ENCODE results near the gene POLR2F.

POLR2F gene

GRCh38 chr22:37968452-37969251 lies 15.2 kb downstream of the POLR2F start:
- no peak overlapping the region for H3K27ac ChIP-seq (ENCODE audit: low read depth, low read length)
- TF ChIP-seq, protein P1, sequence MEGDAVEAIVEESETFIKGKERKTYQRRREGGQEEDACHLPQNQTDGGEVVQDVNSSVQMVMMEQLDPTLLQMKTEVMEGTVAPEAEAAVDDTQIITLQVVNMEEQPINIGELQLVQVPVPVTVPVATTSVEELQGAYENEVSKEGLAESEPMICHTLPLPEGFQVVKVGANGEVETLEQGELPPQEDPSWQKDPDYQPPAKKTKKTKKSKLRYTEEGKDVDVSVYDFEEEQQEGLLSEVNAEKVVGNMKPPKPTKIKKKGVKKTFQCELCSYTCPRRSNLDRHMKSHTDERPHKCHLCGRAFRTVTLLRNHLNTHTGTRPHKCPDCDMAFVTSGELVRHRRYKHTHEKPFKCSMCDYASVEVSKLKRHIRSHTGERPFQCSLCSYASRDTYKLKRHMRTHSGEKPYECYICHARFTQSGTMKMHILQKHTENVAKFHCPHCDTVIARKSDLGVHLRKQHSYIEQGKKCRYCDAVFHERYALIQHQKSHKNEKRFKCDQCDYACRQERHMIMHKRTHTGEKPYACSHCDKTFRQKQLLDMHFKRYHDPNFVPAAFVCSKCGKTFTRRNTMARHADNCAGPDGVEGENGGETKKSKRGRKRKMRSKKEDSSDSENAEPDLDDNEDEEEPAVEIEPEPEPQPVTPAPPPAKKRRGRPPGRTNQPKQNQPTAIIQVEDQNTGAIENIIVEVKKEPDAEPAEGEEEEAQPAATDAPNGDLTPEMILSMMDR (IDR thresholded peaks at IDR 0.05; ENCODE audit: low read depth, low read length, poor library complexity, severe bottlenecking) = no peak
- no peak for TF ChIP-seq EZH2phosphoT487 (IDR thresholded peaks at IDR 0.05; ENCODE audit: borderline replicate concordance, low read length)

GRCh38 chr22:37970864-37971263 lies 17.4 kb downstream of the POLR2F start:
- Histone ChIP-seq H3F3A (ENCODE audit: control insufficient read depth, insufficient read depth) (no peaks in the 10 kb centered on the region), H4K20me1 (ENCODE audit: control insufficient read depth, insufficient read depth, low read depth, low read length) (no peaks in the 10 kb centered on the region), H3K27me3 (ENCODE audit: control insufficient read depth, low read length) (no peaks in the 10 kb centered on the region), H3K36me3 (ENCODE audit: control insufficient read depth, low read length) (peaks cover 37% of the 10 kb centered on the region), H3K9me3 (ENCODE audit: control insufficient read depth, insufficient read depth, low read length) (no peaks in the 10 kb centered on the region), H3K4me2 (ENCODE audit: low read length) (no peak overlapping the region), H3K79me2 (ENCODE audit: control insufficient read depth, low read length) (peaks cover 3% of the 10 kb centered on the region), H3K27ac (ENCODE audit: low read depth, low read length) (no peak overlapping the region), H3K4me1 (ENCODE audit: control insufficient read depth, low read length) (no peaks in the 10 kb centered on the region), H3K4me3 (ENCODE audit: low read length) (no peak overlapping the region), H3K9me2 (replicated peaks; ENCODE audit: control insufficient read depth, low read length) (no peaks in the 10 kb centered on the region)
- TF ChIP-seq, protein P1 (IDR thresholded peaks at IDR 0.05; ENCODE audit: low read depth, low read length, poor library complexity, severe bottlenecking) = no peak
- no peak for TF ChIP-seq EZH2phosphoT487 (IDR thresholded peaks at IDR 0.05; ENCODE audit: borderline replicate concordance, low read length)

More at GRCh38 chr22:37968452-37969251, 15.2 kb downstream of the POLR2F start:
- Histone ChIP-seq H3F3A (ENCODE audit: control insufficient read depth, insufficient read depth) (0 out of 2 replicates have a peak, but pooled peaks cover 3% of the 10 kb centered on the region), H3K4me3 (ENCODE audit: low read length) (no peak overlapping the region), H4K20me1 (ENCODE audit: control insufficient read depth, insufficient read depth, low read depth, low read length) (no peaks in the 10 kb centered on the region), H3K79me2 (ENCODE audit: control insufficient read depth, low read length) (peaks cover 6% of the 10 kb centered on the region), H3K9me2 (replicated peaks; ENCODE audit: control insufficient read depth, low read length) (no peaks in the 10 kb centered on the region), H3K36me3 (ENCODE audit: control insufficient read depth, low read length) (peaks cover 50% of the 10 kb centered on the region), H3K27me3 (ENCODE audit: control insufficient read depth, low read length) (no peaks in the 10 kb centered on the region), H3K9me3 (ENCODE audit: control insufficient read depth, insufficient read depth, low read length) (no peaks in the 10 kb centered on the region), H3K4me1 (ENCODE audit: control insufficient read depth, low read length) (no peaks in the 10 kb centered on the region), H3K4me2 (ENCODE audit: low read length) (no peak overlapping the region)

GRCh38 chr22:37971475-37972434 lies 18.3 kb downstream of the POLR2F start:
- no peaks in the 10 kb centered on the region for H3K9me3 ChIP-seq (ENCODE audit: control insufficient read depth, insufficient read depth, low read length)
- no peak overlapping the region for H3K27ac ChIP-seq (ENCODE audit: low read depth, low read length)
- H3K4me2 ChIP-seq (ENCODE audit: low read length) = no peak overlapping the region
- H3K79me2 ChIP-seq (ENCODE audit: control insufficient read depth, low read length) = no peaks in the 10 kb centered on the region
- no peaks in the 10 kb centered on the region for H4K20me1 ChIP-seq (ENCODE audit: control insufficient read depth, insufficient read depth, low read depth, low read length)
- H3K27me3 ChIP-seq (ENCODE audit: control insufficient read depth, low read length) = no peaks in the 10 kb centered on the region
- H3F3A ChIP-seq (ENCODE audit: control insufficient read depth, insufficient read depth) = no peaks in the 10 kb centered on the region
- H3K9me2 ChIP-seq (replicated peaks; ENCODE audit: control insufficient read depth, low read length) = no peaks in the 10 kb centered on the region
- TF ChIP-seq EZH2phosphoT487 (IDR thresholded peaks at IDR 0.05; ENCODE audit: borderline replicate concordance, low read length) = no peak
- TF ChIP-seq, protein P1 (IDR thresholded peaks at IDR 0.05; ENCODE audit: low read depth, low read length, poor library complexity, severe bottlenecking) = no peak
- H3K36me3 ChIP-seq (ENCODE audit: control insufficient read depth, low read length) = peaks cover 28% of the 10 kb centered on the region
- H3K4me1 ChIP-seq (ENCODE audit: control insufficient read depth, low read length) = no peaks in the 10 kb centered on the region
- no peak overlapping the region for H3K4me3 ChIP-seq (ENCODE audit: low read length)

Data from DOHH2 (cell line).